ENCODE results near the gene AIFM3. TPM values are rescaled to one million over a fixed set of nuclear protein-coding genes. Genes with fewer than 3 reads are reported as not detected.

The AIFM3 gene
- polyA plus RNA-seq, 1 donor from 2014 or later, result 1.1 TPM

- peaks cover 4% of the 10 kb centered on the region for H3K27me3 ChIP-seq (ENCODE audit: insufficient read depth, low read depth, low read length)
- no peaks in the 10 kb centered on the region for H3K9me2 ChIP-seq (ENCODE audit: insufficient read depth, low read length)
- no peaks in the 10 kb centered on the region for H3K79me2 ChIP-seq (replicated peaks; ENCODE audit: insufficient read depth, low read length)
- no peaks in the 10 kb centered on the region for H3K9me3 ChIP-seq (ENCODE audit: low read length)
- no peak overlapping the region for H3K4me3 ChIP-seq (ENCODE audit: low read length)
- no peak overlapping the region for H2AFZ ChIP-seq (ENCODE audit: low read depth, low read length)
- no peaks in the 10 kb centered on the region for H3F3A ChIP-seq (ENCODE audit: insufficient read depth, low read length, poor library complexity, severe bottlenecking)
- no peaks in the 10 kb centered on the region for H4K20me1 ChIP-seq (ENCODE audit: insufficient read depth)
- no peak overlapping the region for H3K4me2 ChIP-seq (ENCODE audit: low read length)
- no peak overlapping the region for H3K9ac ChIP-seq (ENCODE audit: low read length)
- H3K36me3 ChIP-seq (ENCODE audit: insufficient read depth, low read length), result no peaks in the 10 kb centered on the region
- TF ChIP-seq MXI1 (conservative IDR thresholded peaks at IDR 0.05; ENCODE audit: poor library complexity, severe bottlenecking) (no peak), TAF1 (IDR thresholded peaks at IDR 0.05; ENCODE audit: low read depth) (no peak), RAD21 (conservative IDR thresholded peaks at IDR 0.05) (no peak), CTCF (IDR thresholded peaks at IDR 0.05; ENCODE audit: poor library complexity, severe bottlenecking) (no peak), REST (IDR thresholded peaks at IDR 0.05; ENCODE audit: borderline replicate concordance) (no peak), EP300 (conservative IDR thresholded peaks at IDR 0.05; ENCODE audit: poor library complexity, severe bottlenecking) (no peak), SMC3 (conservative IDR thresholded peaks at IDR 0.05; ENCODE audit: poor library complexity) (no peak), POLR2AphosphoS5 (IDR thresholded peaks at IDR 0.05) (no peak), EZH2 (IDR thresholded peaks at IDR 0.05; ENCODE audit: borderline replicate concordance, insufficient read depth, low read length, poor library complexity, severe bottlenecking) (no peak)
- H3K27ac ChIP-seq (ENCODE audit: low read length), result no peak overlapping the region
These were observed 62.5 kb downstream of the AIFM3 start for GRCh38 chr22:21029486-21030025.

GRCh38 chr22:21030032-21030431 is 63.0 kb downstream of the AIFM3 start:
- H4K20me1 ChIP-seq (ENCODE audit: insufficient read depth), result no peaks in the 10 kb centered on the region
- no peak overlapping the region for H3K9ac ChIP-seq (ENCODE audit: low read length)
- no peaks in the 10 kb centered on the region for H3K36me3 ChIP-seq (ENCODE audit: insufficient read depth, low read length)
- no peak overlapping the region for H3K4me2 ChIP-seq (ENCODE audit: low read length)
- H3K4me3 ChIP-seq (ENCODE audit: low read length), result no peak overlapping the region
- H3K9me2 ChIP-seq (ENCODE audit: insufficient read depth, low read length), result no peaks in the 10 kb centered on the region
- no peaks in the 10 kb centered on the region for H3K9me3 ChIP-seq (ENCODE audit: low read length)
- H2AFZ ChIP-seq (ENCODE audit: low read depth, low read length), result no peak overlapping the region
- H3K27ac ChIP-seq (ENCODE audit: low read length), result no peak overlapping the region
- no peaks in the 10 kb centered on the region for H3K79me2 ChIP-seq (replicated peaks; ENCODE audit: insufficient read depth, low read length)
- H3K27me3 ChIP-seq (ENCODE audit: insufficient read depth, low read depth, low read length), result peaks cover 4% of the 10 kb centered on the region
- TF ChIP-seq SMC3 (conservative IDR thresholded peaks at IDR 0.05; ENCODE audit: poor library complexity), result no peak
- TF ChIP-seq TAF1 (IDR thresholded peaks at IDR 0.05; ENCODE audit: low read depth), result no peak
- no peak for TF ChIP-seq EZH2 (IDR thresholded peaks at IDR 0.05; ENCODE audit: borderline replicate concordance, insufficient read depth, low read length, poor library complexity, severe bottlenecking)
- H3F3A ChIP-seq (ENCODE audit: insufficient read depth, low read length, poor library complexity, severe bottlenecking), result no peaks in the 10 kb centered on the region

Other genes with a start within 250 kb of the AIFM3 start
- gene SERPIND1, start 193.1 kb upstream of the AIFM3 start, polyA plus RNA-seq, result not detected in 2 replicates
- gene PI4KA, start 108.4 kb upstream of the AIFM3 start, polyA plus RNA-seq, result 42.2 and 48.0 TPM in 2 replicates
- gene SNAP29, start 108.2 kb upstream of the AIFM3 start, polyA plus RNA-seq, result 6.7 and 7.0 TPM in 2 replicates
- gene CRKL, start 49.8 kb upstream of the AIFM3 start, polyA plus RNA-seq, result 46.8 and 50.2 TPM in 2 replicates
- gene LZTR1, start 15.0 kb downstream of the AIFM3 start, polyA plus RNA-seq, result 114 and 122 TPM in 2 replicates
- gene THAP7, start 34.9 kb downstream of the AIFM3 start, polyA plus RNA-seq, result 28.7 and 47.4 TPM in 2 replicates
- 0.17 and 0.48 TPM in 2 replicates for gene P2RX6, start 47.9 kb downstream of the AIFM3 start, polyA plus RNA-seq
- not detected in 2 replicates for gene SLC7A4, start 65.3 kb downstream of the AIFM3 start, polyA plus RNA-seq
- not detected in 2 replicates for gene LRRC74B, start 78.7 kb downstream of the AIFM3 start, polyA plus RNA-seq

Data from neural cell (in vitro differentiated cells).